H1 (cell line): ENCODE measurements around the gene ANK2. TPM values are rescaled to one million over a fixed set of nuclear protein-coding genes. Genes with fewer than 3 reads are reported as not detected.

Experiments used
- CTCF ChIA-PET: fragments of 300-600 bp; sonication (Branson Sonifier 250); formaldehyde crosslinking; loops from one replicate; lab custom pipeline; 2021; ENCODE audit not compliant: partially characterized antibody; lab: Charles Lee
- POLR2A ChIA-PET: fragments of 300-600 bp; sonication (Branson Sonifier 250); formaldehyde crosslinking; loops from one replicate; lab custom pipeline; 2021; ENCODE audit warnings: inconsistent platforms; ENCODE audit not compliant: partially characterized antibody; lab: Charles Lee
- DNase-seq, 2 experiments: peaks; one replicate each; pipeline versions ENCODE4 v3.0.0 to v3.0.0-alpha.2; 2010 to 2022; ENCODE audit warnings: low spot score in 2 of 2, low read depth in 1 of 2, mixed read lengths in 1 of 2
- FAIRE-seq: peaks from 2 replicates; lab custom pipeline; 2011; peaks lifted over from hg19 to GRCh38; lab: Jason Lieb, UNC
- H2AFZ ChIP-seq: 2 replicates; pipeline ENCODE4 v1.8.1; 2012; ENCODE audit warnings: low read length, inconsistent platforms
- H2AK5ac ChIP-seq: 2 replicates; pipeline ENCODE4 v1.6.1; 2013; ENCODE audit warnings: low read depth, low read length
- H2BK120ac ChIP-seq: replicated peaks from 2 replicates; pipeline ENCODE3; 2013; ENCODE audit warnings: low read depth, low read length, inconsistent platforms
- H2BK12ac ChIP-seq: 2 replicates; pipeline ENCODE4 v1.6.1; 2013; ENCODE audit warnings: low read depth, low read length
- H2BK15ac ChIP-seq: 2 replicates; pipeline ENCODE4 v1.6.1; 2013; ENCODE audit warnings: low read length
- H2BK20ac ChIP-seq: 2 replicates; pipeline ENCODE4 v1.6.1; 2013; ENCODE audit warnings: low read length
- H2BK5ac ChIP-seq: 2 replicates; pipeline ENCODE4 v1.6.1; 2013; ENCODE audit warnings: low read depth, low read length
- H3K14ac ChIP-seq: 2 replicates; pipeline ENCODE4 v1.6.1; 2013; ENCODE audit warnings: inconsistent platforms; ENCODE audit not compliant: insufficient read length
- H3K18ac ChIP-seq: 2 replicates; pipeline ENCODE4 v1.6.1; 2013; ENCODE audit warnings: low read length; ENCODE audit errors: extremely low read depth
- H3K23ac ChIP-seq: 2 replicates; pipeline ENCODE4 v1.6.1; 2013; ENCODE audit warnings: inconsistent platforms; ENCODE audit not compliant: insufficient read length
- H3K23me2 ChIP-seq: 2 replicates; pipeline ENCODE4 v1.6.1; 2013; ENCODE audit warnings: low read depth, low read length
- H3K27ac ChIP-seq: 2 replicates; pipeline ENCODE4 v1.6.1; 2011; ENCODE audit warnings: low read depth, low read length, inconsistent platforms
- H3K27me3 ChIP-seq, 4 experiments: replicated peaks in 1 of 4; 1 replicate in 1 of 4; 2 replicates in 3 of 4; pipeline versions ENCODE4 v1.6.1 to v1.8.1; 2011 to 2013; ENCODE audit warnings: low read length in 3 of 4, mild to moderate bottlenecking in 3 of 4, inconsistent platforms in 2 of 4, mixed read lengths in 2 of 4, moderate library complexity in 1 of 4; ENCODE audit not compliant: control insufficient read depth in 3 of 4, insufficient read depth in 3 of 4; ENCODE audit errors: extremely low read depth in 1 of 4
- H3K36me3 ChIP-seq, 4 experiments: 2 replicates each; pipeline versions ENCODE4 v1.6.1 to v1.8.1; 2011 to 2013; ENCODE audit warnings: mild to moderate bottlenecking in 4 of 4, low read length in 3 of 4, moderate library complexity in 2 of 4, control low read depth in 1 of 4, inconsistent platforms in 1 of 4; ENCODE audit not compliant: insufficient read depth in 4 of 4, control insufficient read depth in 2 of 4
- H3K4ac ChIP-seq: replicated peaks from 2 replicates; pipeline ENCODE3; 2013; ENCODE audit warnings: low read length, low read depth, mixed read lengths, inconsistent platforms; ENCODE audit not compliant: insufficient read length
- H3K4me1 ChIP-seq, 4 experiments: replicated peaks in 1 of 4; 1 replicate in 1 of 4; 2 replicates in 3 of 4; pipeline versions ENCODE4 v1.6.1 to v1.8.1; 2011 to 2013; ENCODE audit warnings: low read length in 3 of 4, inconsistent platforms in 2 of 4, mixed read lengths in 1 of 4; ENCODE audit not compliant: insufficient read depth in 4 of 4, control insufficient read depth in 3 of 4
- H3K4me2 ChIP-seq, 2 experiments: 2 replicates each; pipeline versions ENCODE4 v1.6.1 to v1.8.1; 2011 to 2013; ENCODE audit warnings: low read depth in 2 of 2, low read length in 2 of 2, control low read depth in 1 of 2, inconsistent platforms in 1 of 2, mild to moderate bottlenecking in 1 of 2; ENCODE audit not compliant: insufficient read depth in 1 of 2
- H3K4me3 ChIP-seq, 4 experiments: fragments of 200-600, 300-600 bp in 1 of 4; sonication (generic), shearing (Covaris generic), sonication (Bioruptor Twin) in 1 of 4; 2 replicates each; pipeline versions ENCODE4 v1.5.1 to v1.8.1; 2011 to 2016; ENCODE audit warnings: low read length in 4 of 4, low read depth in 3 of 4, control low read depth in 2 of 4, inconsistent platforms in 2 of 4, mild to moderate bottlenecking in 2 of 4, mixed read lengths in 1 of 4, moderate library complexity in 1 of 4; ENCODE audit not compliant: insufficient read depth in 2 of 4; ENCODE audit errors: extremely low read depth in 1 of 4
- H3K56ac ChIP-seq: replicated peaks from 2 replicates; pipeline ENCODE3; 2013; ENCODE audit warnings: low read depth, mild to moderate bottlenecking, mixed read lengths, low read length, inconsistent platforms; ENCODE audit not compliant: insufficient read length
- H3K79me1 ChIP-seq: 2 replicates; pipeline ENCODE4 v1.6.1; 2013; ENCODE audit warnings: low read depth, low read length, control low read depth
- H3K79me2 ChIP-seq, 2 experiments: 2 replicates each; pipeline versions ENCODE4 v1.6.1 to v1.8.1; 2012 to 2013; ENCODE audit warnings: low read length in 2 of 2, mild to moderate bottlenecking in 2 of 2, inconsistent platforms in 1 of 2; ENCODE audit not compliant: insufficient read depth in 2 of 2, control insufficient read depth in 1 of 2
- H3K9ac ChIP-seq, 4 experiments: replicated peaks in 1 of 4; 1 replicate in 1 of 4; 2 replicates in 3 of 4; pipeline versions ENCODE4 v1.6.1 to v1.8.1; 2011 to 2013; ENCODE audit warnings: low read depth in 3 of 4, low read length in 3 of 4, control low read depth in 2 of 4, mild to moderate bottlenecking in 2 of 4, moderate library complexity in 2 of 4, inconsistent platforms in 1 of 4; ENCODE audit errors: extremely low read depth in 1 of 4
- H3K9me3 ChIP-seq, 2 experiments: 2 replicates each; pipeline versions ENCODE4 v1.6.1 to v1.8.1; 2012 to 2013; ENCODE audit warnings: mild to moderate bottlenecking in 2 of 2, moderate library complexity in 2 of 2, control low read depth in 1 of 2, inconsistent platforms in 1 of 2, low read depth in 1 of 2, low read length in 1 of 2, mixed read lengths in 1 of 2; ENCODE audit not compliant: insufficient read depth in 2 of 2
- H4K20me1 ChIP-seq, 2 experiments: replicated peaks in 1 of 2; 2 replicates each; pipeline versions ENCODE3 to v1.8.1; 2011 to 2013; ENCODE audit warnings: inconsistent platforms in 2 of 2, low read length in 2 of 2, mild to moderate bottlenecking in 1 of 2; ENCODE audit not compliant: insufficient read depth in 2 of 2, control insufficient read depth in 1 of 2
- H4K5ac ChIP-seq: 2 replicates; pipeline ENCODE4 v1.6.1; 2013; ENCODE audit warnings: low read length, low read depth, mixed read lengths, inconsistent platforms; ENCODE audit not compliant: insufficient read length
- H4K8ac ChIP-seq: 2 replicates; pipeline ENCODE4 v1.8.0; 2013; ENCODE audit warnings: mild to moderate bottlenecking, moderate library complexity, low read length, inconsistent platforms; ENCODE audit not compliant: insufficient read depth; ENCODE audit errors: extremely low read depth
- H4K91ac ChIP-seq: replicated peaks from 2 replicates; pipeline ENCODE3; 2013; ENCODE audit warnings: low read length, mixed read lengths, inconsistent platforms; ENCODE audit not compliant: insufficient read length
- BCL11A ChIP-seq, 2 experiments: IDR thresholded peaks; one replicate each; pipeline ENCODE4 v1.6.1; 2011; ENCODE audit warnings: low read depth in 2 of 2, low read length in 2 of 2, mild to moderate bottlenecking in 2 of 2
- FOSL1 ChIP-seq: IDR thresholded peaks from 2 replicates; pipeline ENCODE4 v1.6.1; 2011; ENCODE audit warnings: mild to moderate bottlenecking, low read depth, low read length, moderate library complexity; ENCODE audit not compliant: insufficient read depth
- KDM4A ChIP-seq: IDR thresholded peaks from one replicate; pipeline ENCODE4 v1.7.1; 2012; ENCODE audit warnings: low read depth, mild to moderate bottlenecking, moderate library complexity, low read length, inconsistent platforms; ENCODE audit not compliant: severe bottlenecking
- WGBS, 2 experiments: shearing (Covaris generic) in 1 of 2; methylation state at CpG; one replicate each; pipeline versions ENCODE4 v1.1.6 to v1.1.7; 2013 to 2015; ENCODE audit warnings: low lambda C conversion rate in 2 of 2, mixed read lengths in 2 of 2, inconsistent platforms in 1 of 2, low coverage in 1 of 2, missing lambda C conversion rate in 1 of 2; ENCODE audit not compliant: insufficient replicate concordance in 2 of 2, insufficient coverage in 1 of 2, insufficient read length in 1 of 2; ENCODE audit errors: extremely low coverage in 1 of 2, missing lambda C conversion rate in 1 of 2; 5-methylcytosine and 5-hydroxymethylcytosine counted together
- polyA plus RNA-seq, 7 experiments: library from polyadenylated mRNA; depleted of rRNA in 3 of 7; stranded (reverse) in 5 of 7; unstranded in 2 of 7; fragments of >200 nt in 5 of 7; fragments of 200-250 nt in 2 of 7; gene quantifications; 1 replicate in 5 of 7; 2 replicates in 1 of 7; 4 replicates in 1 of 7; pipeline versions ENCODE4 v1.2.1 to v1.2.3, GENCODE V29; 2011 to 2013; ENCODE audit warnings: missing spikeins in 2 of 7, mixed read lengths in 2 of 7
- total RNA-seq: library from RNA; stranded (reverse); fragmentation: NEBNext Ultra II Directional; extraction: Animal tissue kit (Norgen Biotek cat#: 25700); gene quantifications from 2 replicates; pipeline ENCODE4 v1.2.1, GENCODE V29; 2021

ANK2 gene
- total and polyA plus RNA-seq, 2 of the 8 experiments (the other 6 are each of a cell fraction or from before 2014, with no cell fraction given), result 14.2 to 35.1 TPM

- Histone ChIP-seq H3K27ac (no peak overlapping the region), H3K79me1 (no peaks in the 10 kb centered on the region), H3K4me1 (no peaks in the 10 kb centered on the region), H2BK12ac (no peak overlapping the region), H4K91ac (no peak overlapping the region), H3K23me2 (no peaks in the 10 kb centered on the region)
- 87% methylated on average over 5 of the region's 5 CpGs; no CpG with 5 or more reads in 1 of the 2 experiments for WGBS, 2 experiments
- POLR2A ChIA-PET, result no interaction called here
- TF ChIP-seq BCL11A (IDR thresholded peaks at IDR 0.05; ENCODE audit: low read depth in 2 of 2, low read length in 2 of 2), result no peak
- no peak for TF ChIP-seq KDM4A
- no peak for TF ChIP-seq FOSL1
- TF ChIP-seq, all 59 proteins: peak for 0
- H2BK15ac ChIP-seq, result no peak overlapping the region
- H3K9ac ChIP-seq, result no peak overlapping the region
- H3K79me2 ChIP-seq, result no peaks in the 10 kb centered on the region
- H3K4ac ChIP-seq, result no peak overlapping the region
- FAIRE-seq, result no peak
- H4K20me1 ChIP-seq, result no peaks in the 10 kb centered on the region
- H3K18ac ChIP-seq, result no peak overlapping the region
- no peak overlapping the region for H2BK5ac ChIP-seq
- H4K8ac ChIP-seq, result no peak overlapping the region
- no peaks in the 10 kb centered on the region for H3K9me3 ChIP-seq
- H4K5ac ChIP-seq, result no peak overlapping the region
- H3K27me3 ChIP-seq, result no peaks in the 10 kb centered on the region
- no peak overlapping the region for H3K14ac ChIP-seq
- H2BK20ac ChIP-seq, result no peak overlapping the region
- no peak overlapping the region for H3K56ac ChIP-seq
- no peak for DNase-seq
- H3K36me3 ChIP-seq, result peaks cover 2 to 19% (median 8%) of the 10 kb centered on the region in 4 experiments; a peak in 5 of 8 replicates
- H2AK5ac ChIP-seq, result no peak overlapping the region
- H3K4me3 ChIP-seq, result no peak overlapping the region
- CTCF ChIA-PET, result interaction anchor here (1.3 kb wide), 1 partner anchor 48 kb away, joined by 8 read pairs; no protein-coding TSS in a partner anchor
- no peak overlapping the region for H2BK120ac ChIP-seq
- H2AFZ ChIP-seq, result no peak overlapping the region
- H3K23ac ChIP-seq, result no peak overlapping the region
- no peak overlapping the region for H3K4me2 ChIP-seq
These were observed 276.6 kb downstream of the ANK2 start for GRCh38 chr4:113325876-113326615.
